NT2/D1 (cell line): ENCODE measurements around the gene CTPS2.

ENCODE experiments used
- YY1 ChIP-seq: IDR thresholded peaks from 2 replicates; pipeline ENCODE4 v1.6.1; 2011; ENCODE audit not compliant: insufficient read length, insufficient read depth
- ZNF274 ChIP-seq: IDR thresholded peaks from 2 replicates; pipeline ENCODE4 v1.6.1; 2011; ENCODE audit warnings: mild to moderate bottlenecking, low read depth, low read length

- TF ChIP-seq YY1 (no peak), ZNF274 (no peak)
Measured at GRCh38 chrX:16745102-16745501, 32.6 kb upstream of the CTPS2 start.
